ENCODE measurements around the gene DPCD.
"Not testable (repeated sequence)": the region's sequence is repeated elsewhere in the genome, so short reads cannot be mapped to it uniquely, and the experiment has no call there.

Gene DPCD

DNA sequence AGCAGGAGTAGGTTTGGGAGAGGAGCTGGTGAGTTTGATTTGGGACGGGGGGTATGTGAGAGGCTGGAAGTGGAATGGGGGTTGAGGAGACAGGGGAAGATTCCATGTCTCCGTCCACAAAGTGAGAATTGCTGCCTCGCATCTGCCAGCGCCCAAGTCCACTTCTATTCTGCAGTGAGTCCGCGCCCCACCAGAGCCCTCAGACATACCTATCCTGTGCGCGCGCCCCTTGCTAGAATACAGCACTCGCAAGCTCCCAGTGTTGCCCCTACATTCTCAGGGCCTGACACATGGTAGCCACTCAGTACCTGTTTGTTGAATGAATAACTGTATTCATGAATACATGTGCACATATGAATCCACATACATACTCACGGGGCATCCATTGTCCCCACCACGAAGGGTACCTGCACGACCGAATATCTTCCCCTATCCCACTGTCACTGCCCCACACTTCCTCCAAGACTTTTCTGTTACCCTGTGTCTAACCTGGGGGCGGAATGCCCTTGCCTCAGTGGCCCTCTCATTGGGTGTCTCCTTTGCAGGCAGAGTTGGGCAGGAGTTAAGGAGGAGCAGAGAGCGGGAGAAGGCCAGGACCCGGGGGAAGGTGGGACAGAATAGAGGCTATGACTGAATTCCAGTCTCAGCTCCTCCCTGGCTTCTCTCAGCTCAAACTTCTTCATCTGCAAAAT, 19.9 kb upstream of the DPCD start:
- DNase-seq: no peak

DNA sequence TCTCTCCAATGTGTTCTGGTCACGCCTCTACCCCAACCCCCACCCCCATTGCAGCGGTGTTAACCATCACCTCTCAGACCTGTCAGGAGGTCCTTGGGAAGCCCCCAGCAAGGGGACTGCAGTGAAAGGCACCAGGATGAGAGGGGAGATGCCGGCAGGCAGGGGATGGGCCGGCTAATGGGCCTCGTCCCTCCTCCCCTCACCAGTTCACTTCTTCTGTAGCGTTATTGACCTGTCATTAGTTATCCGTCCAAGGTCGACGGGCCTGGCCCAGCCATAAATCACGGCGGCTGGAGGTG, 18.8 kb upstream of the DPCD start:
- no peak for DNase-seq

DNA sequence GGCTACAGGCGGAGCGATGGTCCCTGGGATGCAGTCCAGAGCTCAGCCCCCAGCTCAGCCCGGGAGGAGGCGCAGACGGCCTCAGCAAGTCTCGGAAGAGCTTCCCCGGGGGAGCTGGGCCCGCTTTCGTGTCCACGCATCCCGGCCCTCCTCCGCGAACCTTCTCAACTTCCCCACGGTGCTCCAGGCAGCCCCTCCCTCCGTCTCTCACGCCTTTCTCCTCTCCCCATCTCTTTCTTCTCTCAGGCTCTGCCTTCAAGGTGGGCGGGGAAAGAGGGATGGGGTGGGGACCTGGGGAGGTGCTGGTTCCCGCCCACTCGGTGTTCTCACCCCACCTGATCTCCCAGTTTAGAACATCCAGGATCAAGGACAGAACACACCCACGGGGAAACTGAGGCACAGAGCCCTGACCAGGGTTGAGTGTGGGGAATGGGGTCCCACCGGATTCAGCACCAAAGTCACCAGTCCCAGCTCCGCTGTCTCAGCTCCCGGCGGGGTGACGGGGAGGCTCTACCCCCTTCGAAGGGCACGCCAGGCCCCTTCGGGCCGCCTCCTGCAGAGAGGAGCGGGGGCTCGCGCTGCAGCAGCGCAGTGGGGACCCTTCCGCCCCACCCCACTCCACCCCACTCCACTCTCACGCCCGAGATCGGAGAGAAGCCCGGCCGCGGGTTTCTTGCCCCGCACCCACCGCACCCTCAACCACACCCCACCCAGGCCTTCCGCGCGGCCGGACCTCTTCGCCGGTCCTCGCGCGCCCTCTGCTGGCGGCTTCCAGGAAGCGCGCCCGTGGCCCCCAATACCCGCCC, 18.3 kb upstream of the DPCD start:
- DNase-seq: peak; percentile 63

DNA sequence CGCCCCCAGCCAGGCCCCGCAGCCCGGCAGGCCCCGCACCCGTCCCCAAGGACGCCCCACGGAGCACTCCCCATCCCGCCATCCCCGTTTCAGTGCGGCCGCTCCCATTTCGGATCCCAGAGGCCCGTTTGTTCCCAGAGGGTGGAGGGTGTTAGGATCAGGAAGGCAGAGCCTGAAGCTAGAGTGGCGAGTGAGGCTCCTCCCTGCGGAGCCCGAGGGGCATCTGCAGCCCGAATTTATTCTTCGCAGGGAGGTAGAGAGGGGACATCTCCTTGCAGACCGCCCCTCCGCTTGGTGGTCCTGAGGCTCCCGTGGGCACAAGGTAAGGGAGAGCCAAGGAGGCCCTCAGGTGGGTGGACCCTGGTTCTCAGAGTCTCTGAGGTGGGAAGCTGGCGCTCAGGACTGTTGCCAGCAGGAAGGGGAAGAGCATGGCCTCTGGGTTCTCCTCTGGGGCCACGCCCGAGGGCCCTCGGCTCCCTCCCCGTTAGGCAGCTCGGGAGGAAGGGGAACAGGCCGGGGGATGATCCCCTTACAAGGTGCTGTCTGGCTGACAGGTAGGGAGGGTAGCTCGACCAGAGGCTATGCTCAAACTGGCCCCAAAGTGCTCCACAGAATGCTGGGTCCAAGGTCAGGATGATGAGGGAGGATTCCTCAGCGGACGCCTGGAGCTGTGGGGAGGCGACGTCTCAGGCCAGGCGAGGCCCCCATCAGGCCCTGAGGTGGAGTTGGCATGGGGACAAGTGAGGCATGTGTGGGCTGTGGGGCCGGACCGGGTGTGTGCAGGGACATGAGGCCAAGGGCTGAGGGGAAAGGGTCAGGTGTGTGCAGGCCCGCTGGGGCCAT, 17.5 kb upstream of the DPCD start:
- no peak for DNase-seq

DNA sequence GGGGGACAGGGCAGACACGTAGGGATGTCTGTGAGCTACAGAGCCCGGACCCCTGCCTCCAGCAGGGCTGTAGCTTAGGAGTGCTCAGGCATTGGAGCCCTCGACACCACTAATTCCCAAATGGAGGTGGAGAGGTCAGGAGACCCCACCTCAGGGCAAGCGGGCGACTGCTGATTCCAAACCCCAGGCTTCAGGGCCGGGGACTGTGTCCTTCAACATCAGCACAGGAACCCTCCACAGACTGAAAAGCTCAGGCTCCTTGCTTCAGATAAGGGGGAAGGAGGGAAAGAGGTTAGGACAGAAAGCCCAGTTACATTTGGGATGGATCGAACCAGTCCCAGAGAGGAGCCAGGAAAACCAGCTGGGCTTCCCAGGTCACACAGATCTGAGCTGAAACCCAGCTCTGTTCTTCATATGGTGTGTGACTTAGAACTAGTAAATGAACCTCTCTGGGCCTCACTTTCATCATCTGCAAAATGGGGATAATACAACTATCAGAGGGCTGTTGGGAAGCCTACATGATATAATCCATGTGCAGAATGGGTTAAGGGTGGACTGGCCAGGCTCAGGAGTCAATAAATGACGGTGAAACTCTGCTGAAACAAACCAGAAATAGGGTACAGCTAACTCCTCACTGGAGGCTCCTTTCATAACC, 16.7 kb upstream of the DPCD start:
- DNase-seq: no peak

DNA sequence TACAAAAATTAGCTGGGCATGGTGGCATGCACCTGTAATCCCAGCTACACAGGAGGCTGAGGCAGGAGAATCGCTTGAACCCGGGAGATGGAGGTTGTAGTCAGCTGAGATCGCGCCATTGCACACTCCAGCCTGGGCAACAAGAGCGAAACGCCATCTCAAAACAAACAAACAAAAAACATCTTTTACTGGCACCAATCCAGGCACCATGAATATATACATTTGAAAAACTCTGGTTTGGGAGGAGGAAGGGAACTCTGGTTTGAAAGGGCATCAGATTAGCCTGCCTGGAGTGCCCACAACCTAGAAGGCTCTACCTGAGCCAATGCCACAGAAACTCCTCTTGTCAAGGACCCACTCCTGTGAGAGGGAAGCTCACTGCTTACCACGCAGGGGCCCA, 16.0 kb upstream of the DPCD start:
- DNase-seq: no peak

DNA sequence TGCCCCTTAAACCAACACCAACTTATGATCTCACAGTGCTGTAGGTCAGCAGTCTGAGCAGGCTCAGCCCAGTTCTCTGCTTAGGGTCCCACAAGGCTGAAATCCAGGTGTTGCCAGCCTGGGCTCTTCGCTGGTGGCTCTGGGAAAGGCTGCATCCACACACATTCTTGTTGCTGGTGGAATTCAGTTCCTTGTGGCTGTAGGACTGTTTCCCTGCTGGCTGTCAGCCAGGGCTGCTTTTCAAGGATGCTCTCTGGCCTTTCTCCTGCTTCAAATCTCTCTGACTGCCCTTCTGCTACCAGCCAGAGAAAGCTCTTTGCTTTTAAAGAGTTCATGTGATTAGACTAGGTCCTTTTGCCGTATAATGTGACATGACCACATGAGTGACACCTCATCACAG, 15.3 kb upstream of the DPCD start:
- no peak for DNase-seq

DNA sequence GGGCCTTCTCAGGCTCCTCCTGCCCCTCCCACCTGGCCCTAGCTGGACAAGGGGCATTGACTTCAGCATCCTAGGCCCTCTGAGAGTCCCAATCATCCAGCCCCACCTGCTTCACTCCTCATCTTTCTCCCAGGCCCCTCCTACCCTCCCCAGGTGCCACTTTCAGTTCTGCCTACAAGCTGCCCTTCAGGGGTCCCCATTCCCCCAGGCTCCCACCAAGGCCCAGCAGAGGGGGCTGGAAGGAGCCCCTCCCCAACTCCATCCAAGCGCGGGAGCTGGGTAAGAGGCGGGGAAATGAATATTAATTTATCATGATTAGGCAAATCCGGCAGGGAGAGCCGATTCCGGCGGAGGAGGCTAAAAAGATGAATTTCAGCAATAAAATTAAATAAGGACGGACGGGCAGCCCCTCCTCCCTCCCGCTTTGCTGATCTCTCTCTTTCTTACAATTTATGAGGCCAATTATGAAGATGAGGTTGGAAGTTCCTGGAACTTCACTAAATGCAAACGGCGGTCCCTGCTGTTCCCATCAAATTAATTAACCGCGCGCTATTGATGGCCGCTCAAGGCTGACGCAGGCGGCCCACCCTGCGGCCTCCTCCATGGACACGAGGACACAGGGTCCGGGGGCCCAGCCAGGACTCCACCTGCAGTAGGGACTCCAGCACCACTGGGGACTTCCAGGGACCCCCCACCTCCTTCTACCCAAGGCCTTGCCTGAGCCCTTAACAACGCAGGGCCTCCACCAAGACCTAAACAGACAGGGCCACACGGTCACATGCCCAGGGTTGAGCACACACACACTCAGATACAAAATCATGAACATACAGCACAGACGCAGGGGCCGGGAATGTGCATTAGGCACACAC, 14.0 kb upstream of the DPCD start:
- no peak for DNase-seq

DNA sequence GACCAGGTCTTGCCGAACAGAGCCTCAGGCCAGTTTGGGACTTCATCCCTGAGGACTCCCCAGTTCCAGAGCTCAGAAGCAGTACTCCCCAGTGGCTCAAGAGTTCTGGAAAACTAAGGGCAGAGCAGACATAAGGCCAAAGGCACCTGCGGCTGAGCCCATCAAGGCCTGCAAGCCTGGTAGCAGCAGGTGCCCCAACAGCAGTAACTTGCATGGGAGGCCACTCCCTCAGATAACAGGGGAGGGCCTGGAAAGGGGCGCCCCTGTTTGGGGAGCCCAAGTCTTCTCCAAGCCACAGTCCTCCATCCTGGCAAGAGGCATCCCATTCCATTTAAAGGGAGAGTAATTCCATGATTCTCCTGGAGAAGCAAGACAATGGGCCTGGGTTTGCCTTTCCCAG, 13.0 kb upstream of the DPCD start:
- no peak for DNase-seq

DNA sequence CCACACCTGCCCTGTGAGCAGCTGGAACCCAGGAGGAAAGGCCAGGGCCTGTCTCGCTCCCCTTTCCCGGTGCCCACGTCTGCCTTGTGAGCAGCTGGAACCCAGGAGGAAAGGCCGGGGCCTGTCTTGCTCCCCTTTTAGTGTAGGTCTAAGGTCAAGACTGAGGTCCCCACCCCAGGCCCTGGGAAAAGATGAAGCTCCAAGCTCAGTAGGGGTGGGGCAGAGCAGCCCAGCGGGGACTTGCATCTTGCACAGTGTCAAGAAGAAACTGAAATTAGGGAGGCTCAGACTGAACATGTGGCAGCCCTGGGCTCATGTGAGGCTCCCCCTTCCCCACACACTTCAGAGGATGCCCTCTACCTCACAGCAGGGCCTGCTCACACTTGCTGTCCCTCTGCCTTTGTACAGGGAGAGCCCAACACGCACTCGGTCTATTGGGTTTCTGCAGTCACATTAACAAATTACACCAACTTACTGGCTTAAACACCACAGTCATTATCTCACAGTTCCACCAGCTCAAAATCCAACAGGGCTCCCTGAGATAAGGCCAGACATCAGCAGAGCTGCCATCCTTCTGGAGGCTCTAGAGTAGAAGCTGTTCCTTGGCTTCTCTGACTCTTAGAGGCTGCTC, 12.4 kb upstream of the DPCD start:
- no peak for DNase-seq

DNA sequence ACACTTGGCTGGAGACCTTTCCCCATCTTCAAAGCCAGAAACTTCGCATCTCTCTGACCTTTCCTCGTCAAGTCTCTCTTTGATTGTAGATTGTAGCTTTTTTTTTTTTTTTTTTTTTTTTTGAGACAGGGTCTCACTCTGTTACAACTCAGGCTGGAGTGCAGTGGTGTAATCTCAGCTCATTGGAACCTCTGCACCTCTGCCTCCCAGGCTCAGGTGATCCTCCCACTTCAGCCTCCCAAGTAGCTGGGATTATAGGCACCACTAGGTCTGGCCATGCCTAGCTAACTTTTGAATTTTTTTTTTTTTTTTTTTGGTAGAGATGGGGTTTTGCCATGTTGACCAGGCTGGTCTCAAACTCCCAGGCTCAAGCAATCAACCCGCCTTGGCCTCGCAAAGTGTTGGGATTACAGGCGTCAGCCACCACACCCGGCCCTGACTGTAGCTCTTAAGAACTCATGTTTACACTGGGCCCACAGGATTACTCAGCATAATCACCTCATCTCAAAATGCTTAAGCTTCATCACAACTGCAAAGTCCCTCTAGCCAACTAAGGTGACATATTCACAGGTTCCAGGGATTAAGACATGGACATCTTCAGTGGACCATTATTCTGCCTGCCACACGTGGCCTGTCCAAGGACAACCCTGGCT, 11.8 kb upstream of the DPCD start:
- DNase-seq: no peak

DNA sequence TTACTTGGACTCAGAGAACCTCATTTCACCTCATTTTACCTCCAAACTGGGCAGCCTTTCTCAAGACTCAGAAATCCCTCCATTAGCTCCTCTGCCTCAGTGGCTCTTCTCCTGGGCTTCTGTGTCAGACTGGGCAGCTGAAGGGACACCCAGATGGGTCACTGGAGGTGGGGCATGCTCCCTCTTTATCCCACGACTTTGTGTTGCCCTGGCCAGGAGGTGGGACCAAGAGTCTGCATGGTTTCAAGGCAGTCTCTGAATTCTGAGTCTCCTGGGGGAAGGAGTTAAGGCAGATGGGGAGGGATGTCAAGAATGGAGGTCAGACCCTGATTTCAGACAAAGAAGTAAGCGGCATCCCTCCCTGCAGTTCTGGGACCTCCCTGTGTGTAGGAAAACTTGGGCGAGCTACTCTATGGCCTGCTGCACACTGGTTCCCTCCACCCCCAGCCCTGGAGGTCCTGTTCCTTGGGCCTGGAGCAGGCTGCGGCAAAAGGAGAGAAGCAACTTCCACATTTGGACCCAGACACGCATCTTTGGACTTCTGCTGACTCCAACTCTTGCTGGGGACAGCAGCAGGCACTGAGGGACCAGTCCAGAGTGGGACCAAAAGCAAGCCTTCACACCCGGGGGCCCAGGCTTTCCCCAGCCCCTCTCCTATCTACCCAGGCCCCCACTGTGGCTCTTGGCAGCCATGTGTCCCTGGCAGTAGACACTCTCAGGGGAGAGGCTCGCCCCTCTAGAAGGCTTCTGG, 10.8 kb upstream of the DPCD start:
- DNase-seq: no peak

DNA sequence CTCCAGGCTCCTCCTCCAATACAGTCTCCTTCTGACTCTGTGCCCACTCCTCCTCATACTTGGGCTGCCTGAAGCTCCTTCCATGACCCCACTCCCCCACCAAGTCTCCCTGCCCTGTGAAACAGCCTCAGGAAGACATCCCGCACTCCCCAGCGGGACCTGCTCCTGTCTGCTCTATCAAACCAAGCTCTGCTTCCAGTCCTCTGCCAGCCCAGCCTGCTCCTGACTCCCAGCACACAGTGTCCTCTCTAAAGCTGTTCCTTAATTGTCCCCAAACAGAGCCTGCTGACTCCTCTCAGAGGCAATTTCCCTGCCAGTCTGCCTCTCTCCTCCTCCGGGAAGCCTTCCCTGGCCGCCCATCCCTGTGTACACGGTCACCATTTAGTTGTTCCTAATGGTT, 9.9 kb upstream of the DPCD start:
- DNase-seq: no peak

DNA sequence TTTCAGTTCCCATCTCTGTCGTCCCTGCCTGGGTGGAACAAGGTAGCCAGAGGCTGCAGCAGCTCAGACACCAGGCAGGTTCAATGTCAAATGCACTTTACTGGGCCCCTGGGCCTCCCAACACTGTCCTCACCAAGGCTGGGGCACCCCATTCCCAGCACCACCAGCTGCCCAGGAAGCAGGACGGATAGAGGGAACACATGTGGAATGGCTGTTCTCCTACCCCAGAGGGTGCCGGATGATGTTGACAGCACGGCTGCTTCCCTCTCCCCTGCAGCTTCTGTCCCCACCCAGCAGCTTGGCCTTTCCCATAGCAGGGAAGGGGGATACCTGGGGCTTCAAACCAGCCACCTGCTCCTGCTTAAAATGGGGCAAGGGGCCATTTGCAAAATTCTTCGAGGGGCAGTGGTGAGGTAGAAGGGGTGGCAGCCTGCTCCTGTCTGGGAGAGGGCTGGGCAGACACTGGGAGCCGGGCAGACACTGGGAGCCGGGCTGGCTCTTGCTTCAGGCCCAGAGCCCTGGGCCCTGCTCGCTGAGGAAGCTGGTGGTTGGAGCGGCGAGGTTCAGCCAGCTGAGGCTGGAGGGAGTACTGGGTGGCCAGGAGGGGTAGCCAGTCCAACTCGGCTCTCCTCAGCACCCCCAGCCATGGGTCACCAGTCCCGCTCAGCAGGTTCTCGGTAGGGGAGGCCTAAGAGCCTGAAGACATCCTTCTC, 9.2 kb upstream of the DPCD start:
- DNase-seq: no peak

DNA sequence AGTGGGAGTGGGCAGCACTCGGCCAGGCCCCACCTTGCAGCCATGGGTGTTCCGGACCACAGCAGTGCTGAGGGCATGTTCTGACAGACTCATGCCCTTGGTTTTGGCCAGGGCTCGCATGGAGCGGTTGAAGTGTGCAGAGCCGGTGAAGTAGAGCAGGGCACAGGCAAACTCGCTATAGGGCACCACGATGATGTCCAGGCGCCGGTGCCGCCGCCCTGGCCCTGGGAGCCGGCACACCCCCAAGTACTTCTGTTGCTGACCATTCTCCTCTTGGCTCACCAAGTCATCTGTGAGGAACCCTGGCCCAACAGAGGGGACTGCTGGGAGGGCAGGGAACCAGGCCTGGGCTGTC, 8.6 kb upstream of the DPCD start:
- no peak for DNase-seq

DNA sequence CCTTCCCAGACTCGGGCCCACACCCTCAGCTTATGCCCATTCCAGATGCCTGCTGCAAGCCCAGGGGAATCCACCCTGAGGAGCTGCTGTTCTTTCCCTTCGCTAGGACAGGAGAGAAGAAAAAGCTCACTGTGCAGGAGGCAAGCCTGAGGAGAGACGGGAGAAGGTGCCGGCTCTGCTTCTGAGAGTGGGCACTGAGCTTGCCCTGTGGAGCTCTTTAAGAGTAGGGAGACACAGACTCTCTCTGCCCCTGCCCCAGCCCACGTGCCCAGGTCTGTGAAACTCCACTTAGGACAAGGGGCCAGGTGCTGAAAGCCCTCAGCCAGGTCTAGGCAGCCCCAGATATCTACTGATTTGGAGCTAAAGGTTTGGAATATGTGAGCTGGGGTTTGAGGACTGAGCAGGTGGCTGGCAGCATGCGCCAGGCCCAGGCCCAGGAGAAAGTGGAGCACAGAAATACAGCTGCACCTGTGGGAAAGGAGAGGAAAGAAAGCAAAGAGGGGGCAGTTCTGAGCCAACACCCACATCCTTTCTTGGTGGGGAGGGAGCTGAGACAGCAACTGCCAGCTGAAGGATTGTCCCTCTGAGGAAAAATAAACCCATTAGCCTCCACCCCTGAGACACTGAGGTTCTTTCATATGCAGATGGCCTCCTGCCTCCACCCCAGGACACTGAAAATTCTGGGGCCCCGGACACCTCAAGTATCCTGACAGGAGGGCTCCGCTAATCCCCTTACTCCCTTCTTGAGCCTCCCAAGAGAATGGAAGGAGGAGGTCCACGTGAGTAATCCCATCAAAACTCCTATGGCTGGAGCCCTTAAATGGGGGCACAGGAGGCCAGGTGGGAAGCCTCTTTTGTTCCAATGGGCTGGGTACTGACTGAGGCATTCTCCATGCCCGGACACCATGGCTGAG, 7.4 kb upstream of the DPCD start:
- no peak for DNase-seq

DNA sequence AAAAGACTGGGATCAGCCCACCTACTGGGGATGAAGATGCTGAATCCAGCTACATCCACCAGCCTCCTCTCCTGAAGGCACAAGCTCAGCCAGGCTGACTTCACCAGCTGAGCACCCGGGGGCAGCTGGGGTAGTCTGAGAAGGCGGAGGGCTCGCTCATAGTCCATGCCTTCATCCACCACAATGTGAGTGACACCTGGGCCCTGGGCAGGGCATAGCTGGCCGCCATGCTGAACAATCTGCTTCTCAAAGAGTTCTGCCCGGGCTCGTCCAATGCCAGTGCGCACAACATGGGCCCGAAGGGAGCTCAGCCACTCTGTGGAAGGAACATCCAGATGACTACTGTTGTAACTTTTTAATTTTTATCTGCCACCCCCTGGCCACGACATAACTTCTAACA, 2.3 kb upstream of the DPCD start:
- DNase-seq: no peak

DNA sequence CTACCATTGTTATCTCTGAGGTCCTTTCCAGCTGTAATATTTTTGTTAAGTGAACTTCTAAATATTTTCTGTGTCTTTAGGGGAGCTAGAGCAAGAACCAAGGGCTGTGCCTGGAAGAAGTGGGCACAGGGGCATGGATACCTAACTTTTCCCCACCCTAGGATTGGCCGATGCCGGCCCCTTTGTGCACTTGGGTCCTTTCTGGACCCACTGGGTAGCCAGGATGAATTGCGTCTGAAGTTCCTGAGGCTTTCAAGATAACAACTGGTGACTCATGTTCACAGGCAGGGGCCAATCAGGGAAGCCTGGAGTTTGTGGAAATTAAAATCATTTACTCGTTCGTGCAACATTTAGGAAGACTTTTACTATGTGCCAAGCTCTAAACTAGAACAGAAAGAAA, 758 bp downstream of the DPCD start:
- no peak for DNase-seq

DNA sequence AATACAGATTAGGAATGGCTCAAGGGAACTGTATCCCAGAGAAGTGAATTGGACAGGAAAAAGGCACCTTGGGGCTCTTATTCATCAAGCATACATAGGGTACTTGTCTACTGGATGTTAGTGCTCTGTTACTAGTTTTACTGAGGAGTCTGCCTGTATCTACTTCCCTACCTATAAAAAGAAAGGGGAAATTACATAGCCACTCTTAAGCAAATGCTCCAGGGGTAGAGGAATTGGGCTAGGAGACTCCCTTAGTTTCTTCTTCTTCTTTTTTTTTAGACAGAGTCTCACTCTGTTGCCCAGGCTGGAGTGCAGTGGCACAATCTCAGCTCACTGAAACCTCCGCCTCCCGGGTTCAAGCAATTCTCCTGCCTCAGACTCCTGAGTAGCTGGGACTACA, 5.2 kb downstream of the DPCD start:
- DNase-seq: not testable (repeated sequence)
